HepG2 (cell line): ENCODE measurements around the gene TANGO6. TPM values are rescaled to one million over a fixed set of nuclear protein-coding genes. Genes with fewer than 3 reads are reported as not detected.

Experiments
- DDIT3 ChIP-seq: sonication (generic); formaldehyde crosslinking; IDR thresholded peaks from 2 replicates; pipeline ENCODE4 v1.4.0; 2020; ENCODE audit warnings: mild to moderate bottlenecking, missing genetic modification reagents
- ERF ChIP-seq: IDR thresholded peaks from 2 replicates; pipeline ENCODE4 v1.6.1; 2018; ENCODE audit warnings: missing biosample characterization, missing genetic modification reagents
- HMGXB4 ChIP-seq, 2 experiments: sonication (generic) in 1 of 2; formaldehyde crosslinking in 1 of 2; IDR thresholded peaks; 2 replicates each; pipeline versions ENCODE4 v1.4.0 to v1.6.1; 2018 to 2020; ENCODE audit warnings: missing genetic modification reagents in 2 of 2, borderline replicate concordance in 1 of 2, low read depth in 1 of 2, mild to moderate bottlenecking in 1 of 2, missing biosample characterization in 1 of 2
- HOXA3 ChIP-seq: sonication (generic); formaldehyde crosslinking; IDR thresholded peaks from 2 replicates; pipeline ENCODE4 v1.5.0; 2020; ENCODE audit warnings: missing genetic modification reagents
- JUN ChIP-seq: sonication (generic); formaldehyde crosslinking; IDR thresholded peaks from 2 replicates; pipeline ENCODE4 v1.4.0; 2020; ENCODE audit warnings: mild to moderate bottlenecking, missing genetic modification reagents
- KDM2A ChIP-seq: sonication (generic); formaldehyde crosslinking; IDR thresholded peaks from 2 replicates; pipeline ENCODE4 v1.4.0; 2020; ENCODE audit warnings: low read depth, missing genetic modification reagents, borderline replicate concordance
- MAFK ChIP-seq, 2 experiments: IDR thresholded peaks in 1 of 2; conservative IDR thresholded peaks in 1 of 2; 2 replicates each; pipeline ENCODE4 v1.6.1; 2011; ENCODE audit warnings: improper control_type of control experiment in 2 of 2, low read length in 2 of 2
- NFYB ChIP-seq: sonication (generic); formaldehyde crosslinking; IDR thresholded peaks from 2 replicates; pipeline ENCODE4 v1.4.0; 2020; ENCODE audit warnings: missing genetic modification reagents
- NFYC ChIP-seq: IDR thresholded peaks from 2 replicates; pipeline ENCODE4 v1.6.1; 2016; ENCODE audit warnings: missing genetic modification reagents, missing compliant biosample characterization
- PPARG ChIP-seq: conservative IDR thresholded peaks from 2 replicates; pipeline ENCODE4 v1.6.1; 2016; ENCODE audit warnings: missing biosample characterization, missing genetic modification reagents
- RAD21 ChIP-seq: fragments of 450-650 bp; formaldehyde crosslinking; IDR thresholded peaks from 2 replicates; pipeline ENCODE4 v1.5.0; 2020; ENCODE audit warnings: mild to moderate bottlenecking
- TFE3 ChIP-seq: IDR thresholded peaks from 2 replicates; pipeline ENCODE4 v1.6.1; 2016
- ZBTB38 ChIP-seq: sonication (generic); formaldehyde crosslinking; IDR thresholded peaks from 2 replicates; pipeline ENCODE4 v1.5.1; 2020; ENCODE audit warnings: mild to moderate bottlenecking, missing genetic modification reagents
- ZBTB49 ChIP-seq: sonication (generic); formaldehyde crosslinking; IDR thresholded peaks from 2 replicates; pipeline ENCODE4 v1.4.0; 2020; ENCODE audit warnings: missing genetic modification reagents, borderline replicate concordance
- ZMYM4 ChIP-seq: sonication (generic); formaldehyde crosslinking; IDR thresholded peaks from 2 replicates; pipeline ENCODE4 v1.8.1; 2023; ENCODE audit warnings: mild to moderate bottlenecking, missing genetic modification reagents
- ZNF276 ChIP-seq: sonication (generic); formaldehyde crosslinking; IDR thresholded peaks from 2 replicates; pipeline ENCODE4 v1.4.0; 2020; ENCODE audit warnings: mild to moderate bottlenecking, low read depth, missing genetic modification reagents
- ZNF331 ChIP-seq: sonication (generic); formaldehyde crosslinking; IDR thresholded peaks from 2 replicates; pipeline ENCODE4 v1.4.0; 2020; ENCODE audit warnings: missing genetic modification reagents
- ZNF333 ChIP-seq: sonication (generic); formaldehyde crosslinking; IDR thresholded peaks from 2 replicates; pipeline ENCODE4 v1.4.0; 2020; ENCODE audit warnings: mild to moderate bottlenecking, missing genetic modification reagents, borderline replicate concordance
- ZNF44 ChIP-seq: sonication (generic); formaldehyde crosslinking; IDR thresholded peaks from 2 replicates; pipeline ENCODE4 v1.5.1; 2020; ENCODE audit warnings: mild to moderate bottlenecking, missing genetic modification reagents
- ZNF556 ChIP-seq: sonication (generic); formaldehyde crosslinking; IDR thresholded peaks from 2 replicates; pipeline ENCODE4 v1.4.0; 2020; ENCODE audit warnings: mild to moderate bottlenecking, missing genetic modification reagents, borderline replicate concordance
- polyA plus RNA-seq, 8 experiments: library from polyadenylated mRNA; depleted of rRNA in 3 of 8; stranded (reverse) in 7 of 8; unstranded in 1 of 8; fragments of >200 nt; fragmentation: Illumina TruSeq in 4 of 8; extraction: Trizol in 4 of 8; gene quantifications; 2 replicates each; pipeline versions ENCODE4 v1.2.1 to v1.2.3, GENCODE V29; 2011 to 2016; ENCODE audit warnings: low read depth in 4 of 8, missing spikeins in 1 of 8, mixed read lengths in 1 of 8; ENCODE audit not compliant: insufficient read depth in 1 of 8
- total RNA-seq, 5 experiments: library from RNA; depleted of rRNA; stranded (reverse); fragments of >200 nt; fragmentation: Illumina TruSeq; extraction: Trizol; gene quantifications; 2 replicates each; pipeline ENCODE4 v1.2.3, GENCODE V29; 2016; ENCODE audit warnings: low read depth in 1 of 5

TANGO6 gene
- total and polyA plus RNA-seq, 2 of the 13 experiments (the other 11 are each of a cell fraction or from before 2014, with no cell fraction given) = 7.2 to 13.3 TPM

- TF ChIP-seq ZNF556 (CRISPR knock-in tag) = no peak
- no peak for TF ChIP-seq NFYB (CRISPR knock-in tag)
- peak; percentile 89; the same call in 1 of the 2 replicates for TF ChIP-seq JUN (CRISPR knock-in tag)
- peak; percentile 14; the same call in 1 of the 2 replicates for TF ChIP-seq HOXA3
- peak; percentile 65; the same call in 1 of the 2 replicates for TF ChIP-seq ERF (CRISPR knock-in tag)
- TF ChIP-seq NFYC (CRISPR knock-in tag) = no peak
- no peak for TF ChIP-seq ZBTB49 (CRISPR knock-in tag)
- peak; percentile 83 for TF ChIP-seq ZBTB38 (CRISPR knock-in tag)
- TF ChIP-seq MAFK (conservative IDR thresholded peaks at IDR 0.05 in 1 of 2, IDR thresholded peaks at IDR 0.05 in 1 of 2; ENCODE audit: low read length in 2 of 2) = no peak
- no peak for TF ChIP-seq ZNF276 (CRISPR knock-in tag)
- TF ChIP-seq ZNF331 (CRISPR knock-in tag) = 0 out of 2 replicates have a peak, but pooled peaks have one; percentile 47
- TF ChIP-seq PPARG (CRISPR knock-in tag) = 0 out of 2 replicates have a peak, but pooled peaks have one; percentile 31
- no peak for TF ChIP-seq RAD21 (CRISPR knock-in tag)
- peak; percentile 73 for TF ChIP-seq TFE3 (CRISPR knock-in tag)
- no peak for TF ChIP-seq ZMYM4 (CRISPR knock-in tag)
- no peak for TF ChIP-seq ZNF333 (CRISPR knock-in tag)
- TF ChIP-seq DDIT3 (CRISPR knock-in tag) = no peak
- TF ChIP-seq KDM2A (CRISPR knock-in tag) = no peak
- no peak; a peak in 1 of 4 replicates for TF ChIP-seq HMGXB4 (CRISPR knock-in tag; IDR thresholded peaks at IDR 0.05; ENCODE audit: borderline replicate concordance in 1 of 2, low read depth in 1 of 2)
- no peak for TF ChIP-seq ZNF44
Observed at GRCh38 chr16:69031877-69032301, 188.6 kb downstream of the TANGO6 start (continued).
